IPS-11a (cell line): Measurements from ENCODE around the gene FOXK2.
"Not testable (repeated sequence)": the region's sequence is repeated elsewhere in the genome, so short reads cannot be mapped to it uniquely, and the experiment has no call there.

Experiments used
- H3K4me3 ChIP-seq: one replicate; pipeline ENCODE4 v1.5.1; 2013; ENCODE audit warnings: low read depth, low read length, control low read depth

FOXK2 gene

GRCh38 chr17:82528484-82529265 lies 9.1 kb downstream of the FOXK2 start:
- no peak overlapping the region for H3K4me3 ChIP-seq

- no peak overlapping the region for H3K4me3 ChIP-seq
These were observed 10.4 kb downstream of the FOXK2 start for GRCh38 chr17:82529914-82530300.

- H3K4me3 ChIP-seq: no peak overlapping the region
These were observed 11.9 kb downstream of the FOXK2 start for GRCh38 chr17:82531431-82531881.

- H3K4me3 ChIP-seq: no peak overlapping the region
These were observed 14.9 kb downstream of the FOXK2 start for GRCh38 chr17:82534401-82534812.

- no peak overlapping the region for H3K4me3 ChIP-seq
These were observed 17.1 kb downstream of the FOXK2 start for GRCh38 chr17:82536512-82537201.

GRCh38 chr17:82537228-82537627 lies 17.7 kb downstream of the FOXK2 start:
- not testable (repeated sequence) for H3K4me3 ChIP-seq

GRCh38 chr17:82539076-82539475 lies 19.5 kb downstream of the FOXK2 start:
- H3K4me3 ChIP-seq: not testable (repeated sequence)

- H3K4me3 ChIP-seq: no peak overlapping the region
These were observed 22.9 kb downstream of the FOXK2 start for GRCh38 chr17:82542439-82542838.

- no peak overlapping the region for H3K4me3 ChIP-seq
These were observed 25.0 kb downstream of the FOXK2 start for GRCh38 chr17:82544431-82545070.

- no peak overlapping the region for H3K4me3 ChIP-seq
These were observed 25.5 kb downstream of the FOXK2 start for GRCh38 chr17:82545071-82545462.

GRCh38 chr17:82547981-82548380 lies 28.4 kb downstream of the FOXK2 start:
- no peak overlapping the region for H3K4me3 ChIP-seq

- H3K4me3 ChIP-seq: no peak overlapping the region
These were observed 29.3 kb downstream of the FOXK2 start for GRCh38 chr17:82548681-82549303.

GRCh38 chr17:82551779-82552457 lies 32.4 kb downstream of the FOXK2 start:
- no peak overlapping the region for H3K4me3 ChIP-seq

GRCh38 chr17:82552580-82552979 lies 33.0 kb downstream of the FOXK2 start:
- H3K4me3 ChIP-seq: no peak overlapping the region

- H3K4me3 ChIP-seq: no peak overlapping the region
These were observed 33.8 kb downstream of the FOXK2 start for GRCh38 chr17:82553210-82553930.

- not testable (repeated sequence) for H3K4me3 ChIP-seq
These were observed 38.0 kb downstream of the FOXK2 start for GRCh38 chr17:82557510-82557909.

- H3K4me3 ChIP-seq: no peak overlapping the region
These were observed 40.2 kb downstream of the FOXK2 start for GRCh38 chr17:82559566-82560251.

GRCh38 chr17:82560252-82560642 lies 40.7 kb downstream of the FOXK2 start:
- H3K4me3 ChIP-seq: no peak overlapping the region

- H3K4me3 ChIP-seq: no peak overlapping the region
These were observed 41.4 kb downstream of the FOXK2 start for GRCh38 chr17:82560802-82561428.
